H9 (cell line): Measurements from ENCODE around the gene SART1. TPM values are rescaled to one million over a fixed set of nuclear protein-coding genes. Genes with fewer than 3 reads are reported as not detected.
A peak's percentile ranks its signal among the peaks of the same experiment; 100 is the strongest.

Experiments
- DNase-seq: peaks from one replicate; pipeline ENCODE4 v3.0.0-alpha.2; 2017
- H2AFZ ChIP-seq: one replicate; pipeline ENCODE4 v1.6.1; 2013; ENCODE audit warnings: mild to moderate bottlenecking, low read length, control low read depth, moderate library complexity
- H2AK5ac ChIP-seq: 2 replicates; pipeline ENCODE4 v1.6.1; 2013; ENCODE audit warnings: low read length, control low read depth, mixed read lengths; ENCODE audit not compliant: insufficient read length
- H2BK120ac ChIP-seq: one replicate; pipeline ENCODE4 v1.6.1; 2013; ENCODE audit warnings: low read depth, mild to moderate bottlenecking, low read length, control low read depth, inconsistent platforms; ENCODE audit not compliant: poor library complexity, severe bottlenecking
- H2BK12ac ChIP-seq: 2 replicates; pipeline ENCODE4 v1.6.1; 2013; ENCODE audit warnings: low read length, control low read depth, mixed read lengths, low read depth; ENCODE audit not compliant: insufficient read length
- H2BK15ac ChIP-seq: 2 replicates; pipeline ENCODE4 v1.6.1; 2013; ENCODE audit warnings: low read depth, low read length, control low read depth
- H2BK20ac ChIP-seq: one replicate; pipeline ENCODE4 v1.6.1; 2013; ENCODE audit warnings: low read depth, mild to moderate bottlenecking, low read length, control low read depth, inconsistent platforms; ENCODE audit not compliant: poor library complexity, severe bottlenecking
- H2BK5ac ChIP-seq: 2 replicates; pipeline ENCODE4 v1.6.1; 2013; ENCODE audit warnings: low read length, control low read depth, mixed read lengths; ENCODE audit not compliant: insufficient read length
- H3K14ac ChIP-seq: 2 replicates; pipeline ENCODE4 v1.6.1; 2013; ENCODE audit warnings: low read length, control low read depth; ENCODE audit not compliant: insufficient read depth
- H3K18ac ChIP-seq: 2 replicates; pipeline ENCODE4 v1.6.1; 2013; ENCODE audit warnings: low read depth, mild to moderate bottlenecking, mixed read lengths, low read length, control low read depth; ENCODE audit not compliant: insufficient read length
- H3K23ac ChIP-seq: 2 replicates; pipeline ENCODE4 v1.6.1; 2013; ENCODE audit warnings: low read length, control low read depth, mixed read lengths, low read depth; ENCODE audit not compliant: insufficient read length
- H3K23me2 ChIP-seq: 2 replicates; pipeline ENCODE4 v1.6.1; 2013; ENCODE audit warnings: low read depth, mild to moderate bottlenecking, mixed read lengths, low read length, control low read depth; ENCODE audit not compliant: insufficient read length, poor library complexity, severe bottlenecking
- H3K27ac ChIP-seq: 2 replicates; pipeline ENCODE4 v1.5.1; 2013; ENCODE audit warnings: low read length, control low read depth, mixed read lengths, low read depth; ENCODE audit not compliant: insufficient read length
- H3K27me3 ChIP-seq: 2 replicates; pipeline ENCODE4 v1.6.1; 2013; ENCODE audit warnings: low read length, control low read depth, inconsistent platforms; ENCODE audit not compliant: insufficient read depth
- H3K4ac ChIP-seq: 2 replicates; pipeline ENCODE4 v1.6.1; 2013; ENCODE audit warnings: low read depth, mild to moderate bottlenecking, control low read depth, inconsistent platforms, low read length, moderate library complexity
- H3K4me1 ChIP-seq: 2 replicates; pipeline ENCODE4 v1.6.1; 2013; ENCODE audit warnings: low read length, control low read depth, inconsistent platforms; ENCODE audit not compliant: insufficient read depth
- H3K4me2 ChIP-seq: 2 replicates; pipeline ENCODE4 v1.6.1; 2013; ENCODE audit warnings: low read length, control low read depth, mixed read lengths; ENCODE audit not compliant: insufficient read length, insufficient read depth
- H3K56ac ChIP-seq: 2 replicates; pipeline ENCODE4 v1.6.1; 2013; ENCODE audit warnings: low read depth, mild to moderate bottlenecking, mixed read lengths, low read length, control low read depth; ENCODE audit not compliant: insufficient read length
- H3K79me1 ChIP-seq: 2 replicates; pipeline ENCODE4 v1.6.1; 2013; ENCODE audit warnings: low read depth, mild to moderate bottlenecking, moderate library complexity, low read length, control low read depth, inconsistent platforms; ENCODE audit not compliant: insufficient read depth, poor library complexity, severe bottlenecking
- H3K79me2 ChIP-seq: 2 replicates; pipeline ENCODE4 v1.6.1; 2013; ENCODE audit warnings: low read length, control low read depth, inconsistent platforms; ENCODE audit not compliant: insufficient read depth
- H3K9ac ChIP-seq: 2 replicates; pipeline ENCODE4 v1.6.1; 2013; ENCODE audit warnings: low read length, control low read depth, mixed read lengths; ENCODE audit not compliant: insufficient read length; ENCODE audit errors: extremely low read depth
- H3K9me3 ChIP-seq: one replicate; pipeline ENCODE4 v1.6.1; 2013; ENCODE audit warnings: low read depth, low read length, inconsistent platforms; ENCODE audit not compliant: control insufficient read depth
- H3T11ph ChIP-seq: one replicate; pipeline ENCODE4 v1.6.1; 2013; ENCODE audit warnings: mild to moderate bottlenecking, low read length, control low read depth, inconsistent platforms
- H4K20me1 ChIP-seq: one replicate; pipeline ENCODE4 v1.6.1; 2013; ENCODE audit not compliant: control insufficient read depth, insufficient read length, insufficient read depth
- H4K5ac ChIP-seq: 2 replicates; pipeline ENCODE4 v1.6.1; 2013; ENCODE audit warnings: low read depth, mild to moderate bottlenecking, mixed read lengths, low read length, control low read depth; ENCODE audit not compliant: insufficient read length
- H4K8ac ChIP-seq: replicated peaks from 2 replicates; pipeline ENCODE4 v1.6.1; 2013; ENCODE audit warnings: low read length, control low read depth, mixed read lengths, low read depth; ENCODE audit not compliant: insufficient read length
- H4K91ac ChIP-seq: 2 replicates; pipeline ENCODE4 v1.6.1; 2013; ENCODE audit warnings: low read depth, mild to moderate bottlenecking, moderate library complexity, mixed read lengths, low read length, control low read depth; ENCODE audit not compliant: insufficient read length
- H3K27ac Mint-ChIP-seq, 3 experiments: 2 replicates in 2 of 3; 3 replicates in 1 of 3; pipeline ENCODE4 v1.8.0; 2020 to 2021; ENCODE audit warnings: mixed read lengths in 3 of 3, mild to moderate bottlenecking in 1 of 3, moderate library complexity in 1 of 3
- H3K27me3 Mint-ChIP-seq: 2 replicates; pipeline ENCODE4 v1.8.0; 2021; ENCODE audit warnings: low read depth, mild to moderate bottlenecking, moderate library complexity, mixed read lengths
- H3K36me3 Mint-ChIP-seq, 3 experiments: 2 replicates in 2 of 3; 3 replicates in 1 of 3; pipeline ENCODE4 v1.8.0; 2020 to 2021; ENCODE audit warnings: low read depth in 3 of 3, mixed read lengths in 3 of 3; ENCODE audit not compliant: insufficient read depth in 1 of 3
- H3K4me1 Mint-ChIP-seq, 2 experiments: 2 replicates each; pipeline ENCODE4 v1.8.0; 2020; ENCODE audit warnings: mixed read lengths in 2 of 2
- H3K4me3 Mint-ChIP-seq, 2 experiments: 2 replicates in 1 of 2; 3 replicates in 1 of 2; pipeline ENCODE4 v1.8.0; 2020 to 2021; ENCODE audit warnings: mild to moderate bottlenecking in 2 of 2, mixed read lengths in 2 of 2, moderate library complexity in 1 of 2
- H3K9me3 Mint-ChIP-seq, 2 experiments: 2 replicates in 1 of 2; 3 replicates in 1 of 2; pipeline ENCODE4 v1.8.0; 2020; ENCODE audit warnings: mild to moderate bottlenecking in 2 of 2, mixed read lengths in 2 of 2, moderate library complexity in 1 of 2
- CTCF ChIP-seq: fragments of 200-600 bp; sonication (generic); conservative IDR thresholded peaks from 3 replicates; pipeline ENCODE4 v1.8.0; 2021; ENCODE audit warnings: antibody characterized with exemption, mild to moderate bottlenecking
- WGBS: extraction: QIAGEN DNeasy Blood & Tissue Kit; methylation state at CpG from one replicate; pipeline ENCODE4 v1.1.7; 2013; ENCODE audit warnings: missing lambda C conversion rate, low lambda C conversion rate, mixed read lengths; ENCODE audit not compliant: insufficient read length; ENCODE audit errors: extremely low coverage; 5-methylcytosine and 5-hydroxymethylcytosine counted together
- total RNA-seq: library from RNA; stranded (reverse); gene quantifications from 2 replicates; pipeline ENCODE4 v1.2.1, GENCODE V29; 2021

SART1 gene
- total RNA-seq, 1 experiment from 2014 or later = 52.0 TPM

GRCh38 chr11:65915101-65915820 lies 46.3 kb upstream of the SART1 start:
- Histone ChIP-seq H3K27me3 (no peaks in the 10 kb centered on the region), H2AFZ (no peak overlapping the region), H3K4me2 (no peak overlapping the region), H2BK5ac (no peak overlapping the region), H3K9me3 (no peaks in the 10 kb centered on the region), H3K4me1 (no peaks in the 10 kb centered on the region; the same call in 1 of the 2 replicates), H3K23me2 (peaks cover 10% of the 10 kb centered on the region), H2BK15ac (no peak overlapping the region), H4K91ac (no peak overlapping the region), H4K5ac (no peak overlapping the region), H4K20me1 (no peaks in the 10 kb centered on the region), H2BK20ac (no peak overlapping the region), H3K14ac (no peak overlapping the region), H3K79me2 (no peaks in the 10 kb centered on the region), H2AK5ac (no peak overlapping the region), H3K23ac (no peak overlapping the region), H3K4ac (no peak overlapping the region), H3K18ac (no peak overlapping the region), H4K8ac (no peak overlapping the region), H3T11ph (no peak overlapping the region), H3K79me1 (no peaks in the 10 kb centered on the region), H3K9ac (no peak overlapping the region), H3K27ac (no peak overlapping the region), H2BK120ac (no peak overlapping the region), H2BK12ac (no peak overlapping the region), H3K56ac (no peak overlapping the region)
- no peak for TF ChIP-seq CTCF
- DNase-seq = no peak
- Mint-ChIP-seq H3K4me1 (peaks cover 23 to 29% of the 10 kb centered on the region in 2 experiments), H3K27me3 (peaks cover 15% of the 10 kb centered on the region), H3K36me3 (peaks cover 0 to 7% (median 5%) of the 10 kb centered on the region in 3 experiments; a peak in 5 of 7 replicates), H3K27ac (peak overlapping the region in 2 of 3 experiments; percentile 84 to 85; a peak in 5 of 7 replicates), H3K9me3 (no peaks in the 10 kb centered on the region; a peak in 1 of 5 replicates), H3K4me3 (peak overlapping the region in 1 of 2 experiments; percentile 49; a peak in 1 of 5 replicates)
- no CpG with 5 or more reads among the region's 10 CpGs for WGBS
